Esophagus muscularis mucosa (tissue), 4 donors: Measurements from ENCODE around the gene HDDC2.

Source experiments
- CTCF ChIP-seq, 3 experiments: fragments of 200-600 bp in 2 of 3; fragments of 450-650 bp in 1 of 3; sonication (generic) in 2 of 3; IDR thresholded peaks; one replicate each; pipeline ENCODE4 v1.5.1; 2017 to 2019; ENCODE audit warnings: antibody characterized with exemption in 3 of 3, mild to moderate bottlenecking in 2 of 3, moderate library complexity in 1 of 3
- EP300 ChIP-seq: sonication (generic); formaldehyde crosslinking; IDR thresholded peaks from one replicate; pipeline ENCODE4 v1.6.1; 2017; ENCODE audit warnings: antibody characterized with exemption
- POLR2A ChIP-seq: fragments of 450-650 bp; IDR thresholded peaks from one replicate; pipeline ENCODE4 v1.6.1; 2017; ENCODE audit warnings: antibody characterized with exemption, moderate library complexity, mild to moderate bottlenecking, low read depth
- POLR2AphosphoS5 ChIP-seq, 2 donors: sonication (generic); formaldehyde crosslinking; IDR thresholded peaks; one replicate each; pipeline ENCODE4 v1.6.1; 2017; ENCODE audit warnings: antibody characterized with exemption in 2 of 2

- TF ChIP-seq CTCF (IDR thresholded peaks at IDR 0.05) (no peak), POLR2A (no peak), POLR2AphosphoS5 (IDR thresholded peaks at IDR 0.05) (no peak), EP300 (no peak)
Measured at GRCh38 chr6:125252891-125253290, 48.9 kb downstream of the HDDC2 start.
